HG03135 (cell line): ENCODE results near the gene SRCAP.

ENCODE experiments used
- ATAC-seq: cut with Tn5 transposase; IDR thresholded peaks from one replicate; pipeline ENCODE4 v1.9.1; 2021; ENCODE audit warnings: mild to moderate bottlenecking, moderate library complexity; ENCODE audit not compliant: unreplicated experiment

The SRCAP gene

DNA sequence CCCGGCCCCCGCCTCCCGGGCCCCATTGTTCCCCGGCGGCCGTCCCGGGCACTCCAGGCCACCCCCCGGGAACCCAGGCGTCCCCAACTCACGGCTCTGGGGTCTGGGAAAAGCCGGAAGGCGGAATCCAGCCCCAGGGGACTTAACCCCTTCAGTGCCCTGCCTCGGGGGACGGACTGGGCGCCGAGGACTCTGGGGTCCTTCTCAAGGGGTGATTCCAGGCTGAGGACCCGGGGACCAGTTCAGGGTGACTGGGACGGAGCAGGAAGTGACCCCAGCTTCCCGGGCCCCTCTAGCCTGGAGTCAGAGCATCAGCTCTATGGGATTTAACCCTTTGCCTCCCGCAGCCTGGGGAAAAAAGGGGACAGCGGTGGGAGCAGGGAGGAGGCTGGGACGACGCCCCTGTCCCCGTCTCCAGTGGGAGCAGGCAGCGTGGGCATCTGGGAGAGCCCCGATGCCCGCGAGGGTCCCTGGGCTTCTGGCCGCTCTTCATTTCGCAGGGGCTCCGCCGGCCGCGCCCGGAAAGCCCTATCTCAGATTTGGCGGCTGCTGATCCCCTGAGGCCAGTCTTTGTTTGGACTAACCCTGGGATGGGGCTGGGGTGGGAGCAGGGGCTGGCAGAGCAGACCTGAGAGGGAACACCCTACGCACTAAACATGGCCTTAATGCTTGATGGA is 88.1 kb downstream of the SRCAP start, which contains the start of gene ZNF629:
Gene ZNF629, minus strand, starts transcription at position 270 of the 677 bp plus-strand sequence. CDS start 2,723 bp downstream, outside the sequence.
- no peak for ATAC-seq

DNA sequence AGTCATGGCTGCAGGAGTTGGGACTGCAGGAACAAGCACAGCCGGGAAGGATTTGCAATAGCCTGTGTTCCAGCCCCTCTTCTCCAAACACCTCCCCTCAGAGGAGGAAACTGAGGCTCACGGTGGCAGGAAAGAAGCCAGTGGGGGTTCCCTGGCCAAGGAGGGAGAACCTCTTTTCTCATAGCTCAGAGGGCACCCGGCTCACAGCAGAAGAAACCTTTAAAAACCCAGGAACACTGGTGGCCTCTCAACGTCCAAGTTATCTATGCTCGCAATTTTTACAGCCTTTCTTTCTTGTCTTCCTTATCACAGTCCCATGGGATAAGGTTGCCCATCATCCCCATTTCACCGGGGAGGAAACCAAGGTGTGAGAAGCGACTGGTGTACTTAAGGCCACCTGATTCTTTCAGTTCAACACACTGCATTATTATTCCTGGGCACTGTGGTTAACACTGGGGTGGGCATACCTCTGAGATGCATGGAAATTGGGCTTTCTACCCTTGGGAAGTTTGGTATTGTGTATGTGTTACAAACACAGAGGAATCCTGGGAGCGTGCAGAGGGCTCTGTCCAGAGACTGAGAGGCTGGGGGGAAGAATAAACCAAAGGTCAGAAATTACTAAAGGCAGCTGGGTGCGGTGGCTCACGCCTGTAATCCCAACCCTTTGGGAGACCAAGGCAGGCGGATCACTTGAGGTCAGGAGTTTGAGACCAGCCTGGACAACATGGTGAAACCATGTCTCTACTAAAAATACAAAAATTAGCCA is 88.8 kb downstream of the SRCAP start:
- no peak for ATAC-seq
